HG02973 (cell line): Measurements from ENCODE around the gene ILK.
A peak's percentile ranks its signal among the peaks of the same experiment; 100 is the strongest.

Experiments used
- ATAC-seq: cut with Tn5 transposase; IDR thresholded peaks from one replicate; pipeline ENCODE4 v1.9.1; 2021; ENCODE audit warnings: moderate library complexity; ENCODE audit not compliant: unreplicated experiment

Gene ILK

DNA sequence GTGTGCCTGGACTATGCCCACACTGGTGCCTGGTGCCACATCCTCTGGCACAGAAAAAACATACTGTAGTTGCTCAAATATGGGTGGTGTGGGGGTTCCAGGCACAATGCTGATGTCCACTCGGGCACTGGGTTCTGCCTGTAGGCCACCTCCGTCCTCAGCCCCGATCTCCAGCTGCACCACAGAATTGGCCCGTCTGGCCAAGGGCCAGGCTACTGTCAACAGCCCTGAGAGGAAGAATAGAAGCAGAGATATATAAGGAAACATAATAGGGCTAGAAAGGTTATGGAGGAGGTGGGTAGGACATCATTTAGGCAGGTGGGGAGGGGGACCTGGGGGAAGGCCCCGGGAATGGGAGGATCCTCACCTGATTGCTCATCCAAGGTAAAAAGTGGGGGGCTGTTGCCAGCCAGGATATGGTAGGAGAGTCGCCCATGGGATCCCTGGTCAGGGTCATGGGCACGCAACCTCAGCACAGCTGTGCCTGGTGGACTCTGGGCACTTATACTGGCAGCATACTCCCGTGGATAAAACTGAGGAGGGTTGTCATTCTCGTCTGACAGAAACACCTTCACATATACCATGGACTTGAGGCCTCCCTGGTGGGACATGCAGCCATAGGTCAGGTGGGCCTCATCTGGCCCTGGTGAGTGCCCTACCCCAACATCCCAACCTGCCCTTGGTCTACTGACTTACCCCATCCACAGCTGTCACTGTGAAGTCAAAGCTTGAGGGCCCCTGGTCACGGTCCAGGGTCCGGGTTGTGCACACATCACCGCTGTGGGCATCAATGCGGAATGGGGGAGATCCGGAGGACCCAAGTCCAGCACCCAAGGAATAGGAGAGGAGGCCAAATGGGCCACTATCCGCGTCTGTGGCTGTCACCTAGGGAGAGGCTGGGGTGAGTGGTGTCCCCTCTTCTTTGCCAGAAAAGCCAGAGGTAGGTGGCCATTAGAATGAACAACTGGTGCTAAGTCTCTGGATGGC, 30.1 kb downstream of the ILK start:
- no peak for ATAC-seq

DNA sequence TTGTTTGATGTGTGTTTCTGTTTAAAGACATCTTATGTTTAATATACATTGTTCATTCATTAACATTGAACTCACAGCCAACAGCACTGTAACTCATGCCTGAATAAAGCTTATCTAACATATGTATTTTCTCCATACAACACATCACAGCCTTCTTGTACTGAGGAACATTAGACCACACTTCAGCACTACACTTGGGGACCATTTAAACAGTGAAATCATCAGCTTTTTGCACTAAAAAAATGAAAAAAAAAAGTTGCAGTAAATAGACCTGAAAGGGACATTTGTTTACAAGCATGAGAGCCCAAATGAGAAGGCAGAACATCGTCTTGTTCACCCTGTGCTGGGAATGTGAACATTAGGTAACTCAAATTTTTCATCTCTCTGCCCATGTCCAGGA, 31.0 kb downstream of the ILK start:
- no peak for ATAC-seq

DNA sequence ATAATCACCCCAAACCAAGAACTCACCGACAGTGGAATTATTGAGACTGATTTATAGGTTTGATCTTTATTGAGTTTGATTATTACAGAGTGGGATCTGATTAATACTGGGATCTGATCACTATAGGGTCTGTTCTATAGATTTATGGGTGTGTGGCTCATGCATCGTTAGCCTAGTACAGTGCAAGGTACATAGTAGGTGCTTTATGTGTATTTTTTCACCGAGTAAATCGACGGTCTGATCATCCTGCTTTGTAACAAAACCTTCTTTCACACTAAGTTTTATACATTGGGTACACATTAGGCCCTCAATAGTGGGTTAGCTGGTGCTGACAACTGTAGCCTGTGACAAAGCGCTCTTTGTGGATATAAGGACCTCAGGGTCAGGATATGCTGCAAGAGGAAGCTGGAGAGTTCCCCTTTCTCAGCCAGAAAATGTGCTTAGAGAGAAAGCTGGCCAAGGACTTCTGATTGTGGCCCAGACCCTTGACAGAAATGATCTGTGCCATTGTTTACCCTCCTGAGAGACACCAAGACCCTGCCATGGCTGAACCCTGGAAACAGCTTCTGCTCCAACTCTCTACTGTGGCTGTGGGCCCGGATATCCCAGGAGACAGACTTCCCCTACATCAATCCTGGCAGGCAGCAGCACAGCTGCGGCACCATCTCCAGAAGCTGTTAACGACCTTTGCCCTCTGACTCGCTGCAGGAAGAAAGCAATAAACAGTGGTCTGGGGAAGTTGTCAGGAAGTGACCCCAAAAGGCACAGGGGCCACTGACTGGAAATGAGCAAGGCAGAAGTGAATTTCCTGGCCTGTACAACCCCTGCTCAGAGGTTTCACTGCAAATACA, 31.7 kb downstream of the ILK start:
- no peak for ATAC-seq

DNA sequence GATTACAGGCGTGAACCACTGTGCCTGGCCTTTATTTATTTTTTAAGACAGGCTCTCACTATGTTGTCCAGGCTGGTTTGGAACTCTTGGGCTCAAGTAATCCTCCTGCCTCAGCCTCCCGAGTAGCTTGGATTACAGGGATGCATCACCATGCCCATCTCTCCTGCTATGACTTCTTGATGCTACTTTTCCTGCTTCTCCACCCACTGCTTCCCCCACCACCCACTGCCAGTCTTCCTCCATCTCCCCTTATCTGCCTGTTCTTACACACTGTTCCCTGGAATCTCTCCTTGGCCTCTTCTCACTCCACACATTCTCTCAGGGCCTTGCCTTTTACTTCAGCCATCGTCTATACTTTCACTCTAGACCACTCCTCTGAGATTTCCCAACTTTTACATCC, 32.9 kb downstream of the ILK start:
- ATAC-seq: no peak

- no peak for ATAC-seq
These were observed 34.3 kb downstream of the ILK start for GRCh38 chr11:6637871-6638270.

- ATAC-seq: no peak
These were observed 34.9 kb downstream of the ILK start for GRCh38 chr11:6638429-6638828.

DNA sequence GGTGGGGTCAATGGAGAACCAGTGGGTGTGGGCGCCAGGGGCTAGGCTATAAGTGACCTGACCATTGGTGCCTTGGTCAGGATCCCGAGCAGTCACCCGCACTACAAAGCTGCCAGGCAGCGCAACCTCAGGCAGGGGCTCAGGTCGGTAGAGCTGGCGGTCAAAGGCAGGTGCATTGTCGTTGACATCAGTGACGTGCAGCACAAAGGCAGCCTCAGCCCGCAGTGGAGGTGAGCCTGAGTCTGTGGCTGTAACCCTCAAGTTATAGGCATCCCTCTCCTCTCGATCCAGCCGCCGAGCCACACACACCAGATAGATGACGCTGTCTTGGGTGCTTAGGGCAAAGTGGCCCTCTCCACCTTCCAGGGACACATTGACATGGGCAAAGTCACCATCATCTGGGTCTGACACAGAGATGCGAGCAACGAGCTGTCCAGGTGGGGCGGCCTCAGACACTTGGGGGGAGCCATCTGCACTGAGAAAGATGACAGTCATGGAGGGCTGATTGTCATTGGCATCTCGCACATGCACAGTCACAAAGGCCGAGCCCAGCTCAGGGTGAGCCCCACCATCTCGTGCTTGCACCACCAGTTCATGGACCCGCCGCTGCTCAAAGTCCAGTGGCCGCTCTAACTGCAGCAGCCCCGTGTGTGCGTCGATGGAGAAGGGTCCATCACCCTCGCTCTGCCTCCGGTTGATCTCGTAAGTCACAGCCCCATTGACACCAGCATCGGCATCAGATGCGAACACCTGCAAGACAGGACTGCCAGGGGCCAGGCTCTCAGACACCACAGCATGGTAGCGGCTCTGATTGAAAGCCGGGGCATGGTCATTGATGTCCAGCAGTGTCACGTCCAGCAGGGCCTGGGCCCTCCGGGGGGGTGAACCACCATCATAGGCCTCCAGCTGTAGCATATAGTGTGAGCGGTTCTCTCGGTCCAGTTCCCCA, 36.7 kb downstream of the ILK start:
- no peak for ATAC-seq

DNA sequence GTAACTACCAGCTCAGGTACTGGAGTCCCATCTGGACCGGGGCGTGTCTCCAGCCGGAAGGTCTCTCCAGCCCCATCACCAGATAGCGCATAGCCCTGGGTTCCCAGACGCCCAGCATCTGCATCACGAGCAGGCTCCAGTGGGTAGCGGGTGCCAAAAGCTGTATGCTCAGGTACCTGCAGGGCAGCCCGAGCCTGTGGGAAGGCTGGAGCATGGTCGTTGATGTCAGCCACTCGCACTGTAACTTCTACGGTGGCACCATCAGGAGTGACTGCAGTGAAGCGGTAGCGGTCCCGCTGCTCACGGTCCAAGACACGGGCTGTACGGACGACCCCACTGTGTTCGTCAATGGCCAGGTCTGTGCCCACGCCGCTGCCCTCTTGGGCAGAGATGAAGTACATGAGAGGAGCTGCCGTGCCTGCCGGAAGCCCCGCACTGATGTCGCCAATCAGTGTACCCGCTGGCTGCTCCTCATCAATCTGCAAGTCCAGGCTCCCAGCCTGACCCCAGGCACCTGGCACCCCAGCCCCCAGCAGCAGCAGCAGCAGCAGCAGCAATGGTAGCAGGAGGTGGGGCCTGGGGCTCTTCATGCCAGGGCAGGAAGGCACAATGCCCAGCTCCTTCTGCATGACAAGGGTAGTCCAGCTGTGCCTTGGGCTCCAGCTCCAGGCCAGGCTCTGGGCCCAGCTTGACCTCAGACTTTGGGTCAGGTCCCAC, 37.6 kb downstream of the ILK start:
- ATAC-seq: no peak

DNA sequence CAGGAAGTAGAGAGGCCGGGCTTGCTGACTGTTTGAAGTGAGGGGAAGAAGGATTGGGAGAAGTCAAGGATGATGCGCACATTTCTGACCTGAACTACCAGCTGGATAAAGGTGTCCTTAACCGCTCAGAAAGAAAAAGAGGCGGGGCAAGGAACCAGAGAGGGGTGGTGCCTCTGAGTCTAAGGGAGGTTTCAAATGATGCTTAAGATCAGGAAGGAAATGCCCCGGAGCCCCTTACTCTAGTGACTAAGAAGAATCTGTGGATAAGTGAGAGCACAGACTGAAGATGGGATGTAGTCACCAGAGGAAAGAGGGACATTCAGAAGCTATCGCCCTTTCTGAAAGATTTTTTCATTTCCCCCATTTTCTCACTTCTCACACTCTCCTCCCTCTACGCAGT, 39.4 kb downstream of the ILK start:
- no peak for ATAC-seq

DNA sequence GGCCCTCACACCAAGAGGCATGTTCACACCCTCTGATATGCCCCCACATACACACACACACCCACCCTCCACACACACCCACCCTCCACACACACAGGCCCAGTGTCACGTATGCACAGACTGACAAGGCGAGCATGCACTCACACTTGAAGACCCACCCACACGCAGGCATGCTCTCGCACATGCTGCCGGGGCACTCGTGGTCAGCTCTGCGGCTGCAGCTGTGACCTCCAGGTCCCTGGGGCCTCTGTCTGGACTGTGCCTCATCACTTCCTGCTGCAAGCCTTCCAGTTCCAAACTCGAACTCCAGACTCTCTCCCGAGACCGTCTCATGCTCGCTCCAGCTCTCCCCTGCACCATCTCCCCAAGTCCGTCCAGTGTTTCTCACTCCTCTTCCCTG, 42.5 kb downstream of the ILK start:
- no peak for ATAC-seq

GRCh38 chr11:6646576-6646917, 43.0 kb downstream of the ILK start:
- peak; percentile 3 for ATAC-seq

GRCh38 chr11:6646918-6647679, 43.5 kb downstream of the ILK start:
- peak; percentile 91 for ATAC-seq

- ATAC-seq: no peak
These were observed 44.3 kb downstream of the ILK start for GRCh38 chr11:6647836-6648235.

GRCh38 chr11:6648501-6648900, 44.9 kb downstream of the ILK start:
- no peak for ATAC-seq

DNA sequence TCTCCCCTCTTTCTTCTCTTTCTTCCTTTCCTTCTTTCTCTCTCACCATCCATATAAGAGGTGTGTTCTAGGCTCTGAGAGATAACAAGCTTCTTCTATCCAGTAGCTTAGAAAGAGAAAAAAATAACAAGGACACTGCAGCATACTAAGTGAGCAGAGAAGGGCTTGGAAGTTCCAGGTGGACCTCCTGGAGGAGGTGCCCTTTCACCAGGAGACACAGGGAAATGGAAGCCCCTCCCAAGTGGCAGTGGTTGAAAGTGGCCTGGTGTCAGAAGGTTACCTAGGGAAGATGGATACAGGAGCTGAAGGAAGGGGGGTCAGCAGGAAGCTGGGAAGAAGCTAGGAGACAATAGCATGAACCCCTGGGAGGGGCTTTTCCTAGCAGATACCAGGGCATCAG, 46.5 kb downstream of the ILK start:
- ATAC-seq: no peak

- no peak for ATAC-seq
These were observed 47.4 kb downstream of the ILK start for GRCh38 chr11:6650980-6651379.

GRCh38 chr11:6652182-6652581, 48.6 kb downstream of the ILK start:
- no peak for ATAC-seq

GRCh38 chr11:6653097-6653496, 49.5 kb downstream of the ILK start:
- ATAC-seq: no peak

DNA sequence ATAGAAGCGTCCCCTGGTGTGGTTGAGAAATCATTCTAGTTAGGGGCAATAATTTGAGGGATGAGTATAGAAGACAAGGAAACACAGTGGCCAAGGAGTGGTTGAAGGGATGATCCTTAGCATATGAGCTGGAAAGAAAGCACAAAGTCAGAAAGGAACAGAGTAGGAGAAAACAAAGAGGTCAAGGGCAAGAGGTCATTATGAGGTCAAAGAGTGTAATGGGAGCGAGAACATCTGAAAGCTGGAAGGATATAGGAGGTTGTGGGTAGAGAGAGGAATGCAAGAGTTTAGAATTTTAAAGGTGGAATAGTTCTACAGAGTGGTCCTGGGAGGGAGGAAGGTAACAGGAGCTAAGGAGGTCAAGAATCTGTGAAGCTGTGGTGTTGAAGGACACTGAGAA, 50.1 kb downstream of the ILK start:
- ATAC-seq: no peak
